Muscle of arm (tissue), 14 donors: ENCODE measurements around the gene OR2M2. TPM values are rescaled to one million over a fixed set of nuclear protein-coding genes. Genes with fewer than 3 reads are reported as not detected.

Experiments used
- DNase-seq: peaks from one replicate; pipeline ENCODE4 v3.0.0-alpha.2; 2013
- long read RNA-seq, 11 donors: transcript quantifications; one replicate each; lab custom pipeline, GENCODE V29; 2026
- polyA plus RNA-seq, 12 donors: library from polyadenylated mRNA; unstranded; fragments of 120-200 nt; gene quantifications; one replicate each; pipeline ENCODE4 v1.2.1, GENCODE V29; 2013; ENCODE audit not compliant: insufficient read length in 12 of 12

The OR2M2 gene
- polyA plus RNA-seq = not detected
- long read RNA-seq, donor 1 = 0 reads
- long read RNA-seq, donor 2 = 0 reads
- long read RNA-seq, donor 3 = 0 reads
- long read RNA-seq, donor 4 = 0 reads
- long read RNA-seq, donor 5 = 0 reads
- long read RNA-seq, donor 6 = 0 reads
- long read RNA-seq, donor 7 = 0 reads
- long read RNA-seq, donor 8 = 0 reads
- long read RNA-seq, donor 9 = 0 reads
- long read RNA-seq, donor 10 = 0 reads
- long read RNA-seq, donor 11 = 0 reads

GRCh38 chr1:248174521-248174920 lies at the start of gene OR2M2:
Gene OR2M2, plus strand, starts transcription at chr1:248174821. Its CDS starts 5,165 bp downstream, at chr1:248179986.
- no peak for DNase-seq

- no peak for DNase-seq
These were observed 47.0 kb upstream of the OR2M2 start for GRCh38 chr1:248127653-248128052.

GRCh38 chr1:248136811-248137210 lies 37.8 kb upstream of the OR2M2 start:
- DNase-seq = no peak

- DNase-seq = no peak
These were observed 33.8 kb upstream of the OR2M2 start for GRCh38 chr1:248140846-248141245.

GRCh38 chr1:248143311-248143710 lies 31.3 kb upstream of the OR2M2 start:
- no peak for DNase-seq

GRCh38 chr1:248144513-248145198 lies 30.0 kb upstream of the OR2M2 start, which contains the start of gene OR2M5:
Gene OR2M5, plus strand, starts transcription at chr1:248145148. Its CDS starts 0 bp downstream, at chr1:248145148.
- no peak for DNase-seq

GRCh38 chr1:248152056-248152827 lies 22.4 kb upstream of the OR2M2 start:
- no peak for DNase-seq

GRCh38 chr1:248155927-248156326 lies 18.7 kb upstream of the OR2M2 start:
- DNase-seq = no peak

- no peak for DNase-seq
These were observed 15.9 kb upstream of the OR2M2 start for GRCh38 chr1:248158758-248159157.

GRCh38 chr1:248164031-248164430 lies 10.6 kb upstream of the OR2M2 start:
- no peak for DNase-seq

- no peak for DNase-seq
These were observed 9.4 kb upstream of the OR2M2 start for GRCh38 chr1:248165186-248165585.

GRCh38 chr1:248183996-248184395 lies 9.4 kb downstream of the OR2M2 start:
- no peak for DNase-seq

- DNase-seq = no peak
These were observed 12.7 kb downstream of the OR2M2 start for GRCh38 chr1:248187363-248187762.

GRCh38 chr1:248189026-248189425 lies 14.4 kb downstream of the OR2M2 start:
- DNase-seq = no peak

- DNase-seq = no peak
These were observed 19.5 kb downstream of the OR2M2 start for GRCh38 chr1:248194117-248194516.

- no peak for DNase-seq
These were observed 22.3 kb downstream of the OR2M2 start, which contains the start of gene OR2M3 for GRCh38 chr1:248196965-248197364. Gene OR2M3, plus strand, starts transcription at chr1:248197265. Its CDS starts 5,803 bp downstream, at chr1:248203068.

GRCh38 chr1:248215880-248216279 lies 41.3 kb downstream of the OR2M2 start:
- no peak for DNase-seq

- no peak for DNase-seq
These were observed 50.9 kb downstream of the OR2M2 start for GRCh38 chr1:248225537-248225936.

- DNase-seq = no peak
These were observed 54.8 kb downstream of the OR2M2 start for GRCh38 chr1:248229360-248229908.
